ENCODE measurements around the gene SRSF3.
"Not testable (repeated sequence)": the region's sequence is repeated elsewhere in the genome, so short reads cannot be mapped to it uniquely, and the experiment has no call there.

SRSF3 gene

GRCh38 chr6:36594029-36594815, at the start of gene SRSF3:
Gene SRSF3 (plus strand): TSS chr6:36594362. CDS start chr6:36596763, 2,401 bp downstream.
- in situ Hi-C loops (cut with MboI; ENCODE audit: low sequenced_read_pairs), result no loop called here

- in situ Hi-C loops (cut with MboI; ENCODE audit: low sequenced_read_pairs), result no loop called here
Observed at GRCh38 chr6:36545767-36546307, 48.3 kb upstream of the SRSF3 start.

GRCh38 chr6:36546308-36546919, 47.7 kb upstream of the SRSF3 start:
- in situ Hi-C loops (cut with MboI; ENCODE audit: low sequenced_read_pairs), result no loop called here

- in situ Hi-C loops (cut with MboI; ENCODE audit: low sequenced_read_pairs), result no loop called here
Observed at GRCh38 chr6:36546920-36547645, 47.1 kb upstream of the SRSF3 start, which contains the start of gene STK38. Gene STK38 (minus strand): TSS chr6:36547479. CDS start chr6:36540202, 7,277 bp downstream.

- in situ Hi-C loops (cut with MboI; ENCODE audit: low sequenced_read_pairs), result no loop called here
Observed at GRCh38 chr6:36547646-36548400, 46.3 kb upstream of the SRSF3 start.

GRCh38 chr6:36548401-36548743, 45.8 kb upstream of the SRSF3 start:
- in situ Hi-C loops (cut with MboI; ENCODE audit: low sequenced_read_pairs), result no loop called here

GRCh38 chr6:36550473-36551000, 43.6 kb upstream of the SRSF3 start:
- in situ Hi-C loops (cut with MboI; ENCODE audit: low sequenced_read_pairs), result no loop called here

- in situ Hi-C loops (cut with MboI; ENCODE audit: low sequenced_read_pairs), result no loop called here
Observed at GRCh38 chr6:36555750-36556252, 38.4 kb upstream of the SRSF3 start.

- in situ Hi-C loops (cut with MboI; ENCODE audit: low sequenced_read_pairs), result no loop called here
Observed at GRCh38 chr6:36556281-36556680, 37.9 kb upstream of the SRSF3 start.

GRCh38 chr6:36559011-36559793, 35.0 kb upstream of the SRSF3 start:
- in situ Hi-C loops (cut with MboI; ENCODE audit: low sequenced_read_pairs), result no loop called here

- in situ Hi-C loops (cut with MboI; ENCODE audit: low sequenced_read_pairs), result no loop called here
Observed at GRCh38 chr6:36560822-36561221, 33.3 kb upstream of the SRSF3 start.

- in situ Hi-C loops (cut with MboI; ENCODE audit: low sequenced_read_pairs), result no loop called here
Observed at GRCh38 chr6:36563237-36563927, 30.8 kb upstream of the SRSF3 start.

GRCh38 chr6:36563928-36564284, 30.3 kb upstream of the SRSF3 start:
- in situ Hi-C loops (cut with MboI; ENCODE audit: low sequenced_read_pairs), result no loop called here

- in situ Hi-C loops (cut with MboI; ENCODE audit: low sequenced_read_pairs), result no loop called here
Observed at GRCh38 chr6:36566418-36566905, 27.7 kb upstream of the SRSF3 start.

- in situ Hi-C loops (cut with MboI; ENCODE audit: low sequenced_read_pairs), result no loop called here
Observed at GRCh38 chr6:36570264-36570663, 23.9 kb upstream of the SRSF3 start.

GRCh38 chr6:36571122-36572043, 22.8 kb upstream of the SRSF3 start:
- in situ Hi-C loops (cut with MboI; ENCODE audit: low sequenced_read_pairs), result no loop called here

GRCh38 chr6:36572353-36573311, 21.5 kb upstream of the SRSF3 start:
- in situ Hi-C loops (cut with MboI; ENCODE audit: low sequenced_read_pairs), result not testable (repeated sequence)
